GM08714 (cell line): ENCODE data around the gene TBC1D5.

Experiments
- H3K4me3 ChIP-seq: fragments of 200-500 bp; sonication (Bioruptor generic); 2 replicates; pipeline ENCODE4 v1.5.1; 2014; ENCODE audit warnings: mild to moderate bottlenecking, low read length, inconsistent platforms
- ZNF274 ChIP-seq: IDR thresholded peaks from 2 replicates; pipeline ENCODE4 v1.6.1; 2012; ENCODE audit warnings: mild to moderate bottlenecking, low read depth, low read length

TBC1D5 gene

GRCh38 chr3:17182166-17182565 lies 560.3 kb downstream of the TBC1D5 start:
- H3K4me3 ChIP-seq, result no peak overlapping the region
- no peak for TF ChIP-seq ZNF274

GRCh38 chr3:17181413-17181907 lies 561.0 kb downstream of the TBC1D5 start:
- no peak for TF ChIP-seq ZNF274
- no peak overlapping the region for H3K4me3 ChIP-seq

- H3K4me3 ChIP-seq, result no peak overlapping the region
- no peak for TF ChIP-seq ZNF274
Measured at GRCh38 chr3:17179381-17180205, 562.8 kb downstream of the TBC1D5 start.

GRCh38 chr3:17176757-17177156 lies 565.7 kb downstream of the TBC1D5 start:
- H3K4me3 ChIP-seq, result no peak overlapping the region
- TF ChIP-seq ZNF274, result no peak

- no peak overlapping the region for H3K4me3 ChIP-seq
- no peak for TF ChIP-seq ZNF274
Measured at GRCh38 chr3:17175187-17175807, 567.1 kb downstream of the TBC1D5 start.

- TF ChIP-seq ZNF274, result no peak
- no peak overlapping the region for H3K4me3 ChIP-seq
Measured at GRCh38 chr3:17166369-17166768, 576.1 kb downstream of the TBC1D5 start.

- H3K4me3 ChIP-seq, result no peak overlapping the region
- TF ChIP-seq ZNF274, result no peak
Measured at GRCh38 chr3:17162116-17162515, 580.3 kb downstream of the TBC1D5 start.

GRCh38 chr3:17160597-17160996 lies 581.8 kb downstream of the TBC1D5 start:
- no peak overlapping the region for H3K4me3 ChIP-seq
- no peak for TF ChIP-seq ZNF274

GRCh38 chr3:17158941-17159682 lies 583.3 kb downstream of the TBC1D5 start:
- TF ChIP-seq ZNF274, result no peak

GRCh38 chr3:17157713-17158112 lies 584.7 kb downstream of the TBC1D5 start:
- no peak for TF ChIP-seq ZNF274

More at GRCh38 chr3:17158941-17159682, 583.3 kb downstream of the TBC1D5 start:
- no peak overlapping the region for H3K4me3 ChIP-seq

GRCh38 chr3:17156864-17157263 lies 585.6 kb downstream of the TBC1D5 start:
- H3K4me3 ChIP-seq, result no peak overlapping the region
- TF ChIP-seq ZNF274, result no peak

More at GRCh38 chr3:17157713-17158112, 584.7 kb downstream of the TBC1D5 start:
- H3K4me3 ChIP-seq, result no peak overlapping the region

GRCh38 chr3:17155951-17156350 lies 586.5 kb downstream of the TBC1D5 start:
- no peak for TF ChIP-seq ZNF274

GRCh38 chr3:17154941-17155340 lies 587.5 kb downstream of the TBC1D5 start:
- H3K4me3 ChIP-seq, result no peak overlapping the region
- TF ChIP-seq ZNF274, result no peak

More at GRCh38 chr3:17155951-17156350, 586.5 kb downstream of the TBC1D5 start:
- no peak overlapping the region for H3K4me3 ChIP-seq

GRCh38 chr3:17154221-17154620 lies 588.2 kb downstream of the TBC1D5 start:
- TF ChIP-seq ZNF274, result no peak
- no peak overlapping the region for H3K4me3 ChIP-seq

- H3K4me3 ChIP-seq, result no peak overlapping the region
- no peak for TF ChIP-seq ZNF274
Measured at GRCh38 chr3:17153209-17153608, 589.2 kb downstream of the TBC1D5 start.
